ENCODE measurements around the gene SLC28A2. TPM values are rescaled to one million over a fixed set of nuclear protein-coding genes. Genes with fewer than 3 reads are reported as not detected.

The SLC28A2 gene, protein sequence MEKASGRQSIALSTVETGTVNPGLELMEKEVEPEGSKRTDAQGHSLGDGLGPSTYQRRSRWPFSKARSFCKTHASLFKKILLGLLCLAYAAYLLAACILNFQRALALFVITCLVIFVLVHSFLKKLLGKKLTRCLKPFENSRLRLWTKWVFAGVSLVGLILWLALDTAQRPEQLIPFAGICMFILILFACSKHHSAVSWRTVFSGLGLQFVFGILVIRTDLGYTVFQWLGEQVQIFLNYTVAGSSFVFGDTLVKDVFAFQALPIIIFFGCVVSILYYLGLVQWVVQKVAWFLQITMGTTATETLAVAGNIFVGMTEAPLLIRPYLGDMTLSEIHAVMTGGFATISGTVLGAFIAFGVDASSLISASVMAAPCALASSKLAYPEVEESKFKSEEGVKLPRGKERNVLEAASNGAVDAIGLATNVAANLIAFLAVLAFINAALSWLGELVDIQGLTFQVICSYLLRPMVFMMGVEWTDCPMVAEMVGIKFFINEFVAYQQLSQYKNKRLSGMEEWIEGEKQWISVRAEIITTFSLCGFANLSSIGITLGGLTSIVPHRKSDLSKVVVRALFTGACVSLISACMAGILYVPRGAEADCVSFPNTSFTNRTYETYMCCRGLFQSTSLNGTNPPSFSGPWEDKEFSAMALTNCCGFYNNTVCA
- total RNA-seq (not detected), polyA plus RNA-seq (not detected)

DNA sequence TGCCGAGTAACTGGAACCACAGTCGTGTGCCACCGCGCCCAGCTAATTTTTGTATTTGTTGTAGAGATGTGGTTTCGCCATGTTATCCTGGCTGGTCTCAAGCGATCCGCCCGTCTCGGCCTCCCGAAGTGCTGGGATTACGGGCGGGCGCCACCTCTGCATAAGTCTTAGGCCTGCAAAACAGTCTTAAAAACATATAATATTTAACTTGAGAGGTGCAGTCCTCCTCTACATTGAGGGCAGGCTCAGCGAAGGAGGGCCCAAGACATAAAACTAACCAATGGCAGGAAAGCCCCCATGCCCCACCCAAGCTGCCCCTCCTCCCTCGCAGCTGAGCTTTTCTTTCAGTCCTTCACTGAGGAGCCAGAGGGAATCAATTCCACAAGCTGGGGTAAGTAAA, at the start of gene SLC28A2:
Gene SLC28A2, plus strand, starts transcription at position 347 of the 400 bp plus-strand sequence. CDS start 982 bp downstream, outside the sequence.
- peaks cover 0 to 15% (median 8%) of the 10 kb centered on the region in 8 donors for H3K9me3 Mint-ChIP-seq
- H3K4me1 ChIP-seq (ENCODE audit: insufficient read depth, low read length) = no peaks in the 10 kb centered on the region
- H3K4me3 Mint-ChIP-seq = no peak within 1 kb of the TSS
- no peak within 1 kb of the TSS for H3K27ac Mint-ChIP-seq
- intact Hi-C loops (cut with micrococcal nuclease) = no loop called here
- H3K27ac ChIP-seq (ENCODE audit: low read depth, low read length) = no peak within 1 kb of the TSS
- H3K4me1 Mint-ChIP-seq = no peaks in the 10 kb centered on the region
- POLR2A ChIA-PET (ENCODE audit: partially characterized antibody) = no interaction called here
- no peaks in the 10 kb centered on the region for H3K36me3 ChIP-seq (ENCODE audit: insufficient read depth, low read length)
- peaks cover 2 to 4% of the 10 kb centered on the region in 2 donors for H3K27me3 Mint-ChIP-seq
- H3K4me3 ChIP-seq (ENCODE audit: low read length in 2 of 2) = no peak within 1 kb of the TSS
- no peaks in the 10 kb centered on the region for H3K9me3 ChIP-seq (ENCODE audit: control insufficient read depth in 1 of 2, low read length in 2 of 2)
- CTCF ChIA-PET (ENCODE audit: partially characterized antibody) = interaction anchor here (1.7 kb wide), 1 partner anchor 10 kb away, joined by 4 read pairs; no protein-coding TSS in a partner anchor
- peaks cover 0 to 12% of the 10 kb centered on the region in 2 donors for H3K36me3 Mint-ChIP-seq
- no peaks in the 10 kb centered on the region for H3K27me3 ChIP-seq (ENCODE audit: insufficient read depth, low read length)
- no peak for DNase-seq

DNA sequence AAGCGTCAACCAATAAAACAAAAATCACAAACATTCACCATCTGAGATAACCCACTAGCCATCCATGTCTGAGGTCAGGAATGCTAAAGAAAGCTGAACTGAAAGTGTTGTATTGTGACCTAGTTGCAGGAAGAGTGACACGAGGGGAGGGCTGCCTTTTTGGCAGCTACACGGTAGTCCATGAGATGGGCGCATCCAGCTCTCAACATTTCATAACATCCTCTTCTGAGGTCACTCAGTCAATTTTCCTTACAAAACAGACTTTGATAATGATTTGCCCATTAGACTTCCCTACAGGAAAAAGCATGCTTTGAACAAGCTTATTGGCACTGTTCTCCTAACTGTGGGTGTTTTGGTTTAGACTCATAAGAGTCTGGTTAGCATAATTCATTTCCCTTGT, 48.9 kb upstream of the SLC28A2 start:
- H3K27me3 Mint-ChIP-seq = peaks cover 7 to 18% of the 10 kb centered on the region in 2 donors
- peak overlapping the region in 2 of 7 donors; percentile 32 to 46 for H3K27ac Mint-ChIP-seq
- Histone ChIP-seq H3K9me3 (ENCODE audit: control insufficient read depth in 1 of 2, low read length in 2 of 2) (no peaks in the 10 kb centered on the region), H3K27me3 (ENCODE audit: insufficient read depth, low read length) (no peaks in the 10 kb centered on the region), H3K4me1 (ENCODE audit: insufficient read depth, low read length) (peaks cover 14% of the 10 kb centered on the region), H3K4me3 (ENCODE audit: low read length in 2 of 2) (no peak overlapping the region), H3K36me3 (ENCODE audit: insufficient read depth, low read length) (no peaks in the 10 kb centered on the region), H3K27ac (ENCODE audit: low read depth, low read length) (no peak overlapping the region)
- CTCF ChIA-PET (ENCODE audit: partially characterized antibody) = interaction anchor here (0.9 to 4.1 kb wide), 7 partner anchors 17 to 198 kb away, joined by 3 to 35 read pairs (median 5); partner anchors contain the start of gene SHF
- peaks cover 0 to 8% (median 0%) of the 10 kb centered on the region in 8 donors for H3K9me3 Mint-ChIP-seq
- POLR2A ChIA-PET (ENCODE audit: partially characterized antibody) = interaction anchor here (6.7 to 7.0 kb wide), 2 partner anchors 19 to 198 kb away, joined by 73 to 201 read pairs; partner anchors contain the start of gene SHF
- intact Hi-C loops (cut with micrococcal nuclease) = no loop called here
- H3K4me3 Mint-ChIP-seq = no peak overlapping the region
- DNase-seq = no peak
- H3K4me1 Mint-ChIP-seq = peaks cover 0 to 22% (median 12%) of the 10 kb centered on the region in 4 donors
- peaks cover 0 to 14% of the 10 kb centered on the region in 2 donors for H3K36me3 Mint-ChIP-seq

DNA sequence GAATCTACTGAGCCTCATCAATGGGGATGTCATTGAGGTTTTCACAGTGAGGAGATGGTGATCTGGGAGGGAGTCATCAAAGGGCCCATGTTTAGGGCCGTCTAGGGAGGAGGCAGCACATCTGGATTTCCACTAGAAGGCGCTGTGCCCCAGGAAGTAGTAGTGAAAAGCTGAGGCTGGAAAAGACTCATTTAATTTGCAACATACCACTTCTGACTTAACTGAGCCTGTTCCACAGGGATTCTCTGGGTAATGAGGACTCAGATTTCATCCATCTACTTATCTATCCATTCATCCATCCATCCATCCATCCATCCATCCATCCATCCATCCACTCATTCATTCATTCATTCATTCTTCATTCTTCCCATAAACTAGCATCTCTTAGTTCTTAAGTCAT, 46.8 kb upstream of the SLC28A2 start:
- intact Hi-C loops (cut with micrococcal nuclease) = loop anchor here (1.0 kb wide), 1 partner anchor 194 kb away; no protein-coding TSS in a partner anchor
- H3K9me3 ChIP-seq (ENCODE audit: control insufficient read depth in 1 of 2, low read length in 2 of 2) = no peaks in the 10 kb centered on the region
- H3K36me3 ChIP-seq (ENCODE audit: insufficient read depth, low read length) = no peaks in the 10 kb centered on the region
- H3K27me3 Mint-ChIP-seq = peaks cover 12 to 15% of the 10 kb centered on the region in 2 donors
- H3K4me3 Mint-ChIP-seq = peak overlapping the region in 2 of 8 donors; percentile 44 to 48
- H3K4me1 Mint-ChIP-seq = peaks cover 0 to 7% (median 3%) of the 10 kb centered on the region in 4 donors
- H3K36me3 Mint-ChIP-seq = no peaks in the 10 kb centered on the region
- peak; percentile 50 to 71 (median 55) for DNase-seq
- H3K4me3 ChIP-seq (ENCODE audit: low read length in 2 of 2) = no peak overlapping the region
- peaks cover 0 to 2% (median 0%) of the 10 kb centered on the region in 8 donors for H3K9me3 Mint-ChIP-seq
- CTCF ChIA-PET (ENCODE audit: partially characterized antibody) = interaction anchor here (0.8 to 4.1 kb wide), 14 partner anchors 13 to 409 kb away, joined by 3 to 35 read pairs (median 6); partner anchors contain the start of genes BLOC1S6 and SHF
- no peak overlapping the region for H3K27ac ChIP-seq (ENCODE audit: low read depth, low read length)
- H3K27ac Mint-ChIP-seq = peak overlapping the region in 3 of 7 donors; percentile 19 to 62 (median 53)
- peaks cover 8% of the 10 kb centered on the region for H3K4me1 ChIP-seq (ENCODE audit: insufficient read depth, low read length)
- H3K27me3 ChIP-seq (ENCODE audit: insufficient read depth, low read length) = no peaks in the 10 kb centered on the region
- POLR2A ChIA-PET (ENCODE audit: partially characterized antibody) = interaction anchor here (0.7 to 2.2 kb wide), 3 partner anchors 15 to 74 kb away, joined by 3 to 6 read pairs (median 3); no protein-coding TSS in a partner anchor

DNA sequence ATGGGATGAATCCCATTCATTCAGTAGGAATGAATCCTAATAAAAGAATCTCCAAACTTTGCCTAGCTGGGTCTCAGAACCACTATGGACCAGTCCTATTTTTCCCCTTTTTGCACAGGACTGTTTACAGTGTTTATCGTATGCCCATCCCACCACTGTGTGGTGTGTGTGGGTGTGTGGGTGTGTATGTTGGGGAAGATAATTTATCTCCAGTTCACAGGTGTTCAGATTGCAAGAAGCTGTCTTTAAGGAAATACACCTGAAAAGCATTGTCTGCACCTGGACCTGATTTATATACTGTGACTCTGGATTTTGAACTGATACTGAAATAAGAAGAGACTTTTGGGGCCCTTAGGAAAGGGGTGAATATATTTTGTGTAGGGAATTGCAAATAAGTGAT, 39.5 kb upstream of the SLC28A2 start:
- ChIA-PET CTCF (ENCODE audit: partially characterized antibody) (interaction anchor here (1.0 to 1.4 kb wide), 2 partner anchors 11 to 50 kb away, joined by 3 to 4 read pairs; no protein-coding TSS in a partner anchor), POLR2A (ENCODE audit: partially characterized antibody) (interaction anchor here (1.1 kb wide), 1 partner anchor 14 kb away, joined by 3 read pairs; no protein-coding TSS in a partner anchor)
- DNase-seq = no peak
- H3K4me3 Mint-ChIP-seq = no peak overlapping the region
- H3K36me3 ChIP-seq (ENCODE audit: insufficient read depth, low read length) = no peaks in the 10 kb centered on the region
- H3K27me3 ChIP-seq (ENCODE audit: insufficient read depth, low read length) = no peaks in the 10 kb centered on the region
- H3K36me3 Mint-ChIP-seq = no peaks in the 10 kb centered on the region
- peak overlapping the region in 1 of 7 donors; percentile 16 for H3K27ac Mint-ChIP-seq
- no peaks in the 10 kb centered on the region for H3K4me1 Mint-ChIP-seq
- no peaks in the 10 kb centered on the region for H3K9me3 Mint-ChIP-seq
- H3K27me3 Mint-ChIP-seq = peaks cover 8 to 10% of the 10 kb centered on the region in 2 donors
- H3K27ac ChIP-seq (ENCODE audit: low read depth, low read length) = no peak overlapping the region
- no peak overlapping the region for H3K4me3 ChIP-seq (ENCODE audit: low read length in 2 of 2)
- H3K4me1 ChIP-seq (ENCODE audit: insufficient read depth, low read length) = no peaks in the 10 kb centered on the region
- no peaks in the 10 kb centered on the region for H3K9me3 ChIP-seq (ENCODE audit: control insufficient read depth in 1 of 2, low read length in 2 of 2)
- intact Hi-C loops (cut with micrococcal nuclease) = no loop called here

DNA sequence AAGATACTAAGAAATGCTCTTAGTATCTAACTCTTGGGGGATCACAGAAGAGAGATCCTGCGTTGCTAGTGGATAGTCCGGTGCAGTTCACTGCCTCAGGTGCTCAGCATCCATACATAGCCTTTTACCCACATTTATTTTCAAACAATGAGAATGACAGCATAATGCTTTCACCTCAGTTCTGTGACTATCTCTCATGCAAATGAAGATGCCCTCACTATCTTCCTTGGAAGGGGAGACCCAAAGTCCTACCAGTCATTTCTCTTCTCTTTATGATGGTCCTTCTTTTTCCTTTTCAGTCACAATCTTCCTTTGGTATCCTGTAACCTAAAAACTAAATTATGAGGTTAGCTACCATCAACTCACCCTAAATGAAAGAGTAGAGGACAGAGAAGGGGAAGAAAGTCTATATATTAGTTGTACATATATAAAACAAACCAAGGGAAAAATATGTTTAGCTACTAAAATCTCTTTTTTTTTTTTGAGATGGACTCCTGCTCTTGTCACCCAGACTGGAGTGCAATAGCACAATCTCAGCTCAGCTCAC, 30.9 kb upstream of the SLC28A2 start:
- intact Hi-C loops (cut with micrococcal nuclease) = no loop called here
- H3K27me3 Mint-ChIP-seq = peaks cover 25 to 32% of the 10 kb centered on the region in 2 donors
- H3K27ac Mint-ChIP-seq = no peak overlapping the region
- H3K9me3 Mint-ChIP-seq = no peaks in the 10 kb centered on the region
- no peak overlapping the region for H3K4me3 ChIP-seq (ENCODE audit: low read length in 2 of 2)
- CTCF ChIA-PET (ENCODE audit: partially characterized antibody) = interaction anchor here (1.5 kb wide), 1 partner anchor 11 kb away, joined by 5 read pairs; no protein-coding TSS in a partner anchor
- no peaks in the 10 kb centered on the region for H3K36me3 Mint-ChIP-seq
- no peaks in the 10 kb centered on the region for H3K9me3 ChIP-seq (ENCODE audit: control insufficient read depth in 1 of 2, low read length in 2 of 2)
- no peaks in the 10 kb centered on the region for H3K4me1 ChIP-seq (ENCODE audit: insufficient read depth, low read length)
- DNase-seq = no peak
- H3K4me1 Mint-ChIP-seq = no peaks in the 10 kb centered on the region
- H3K27me3 ChIP-seq (ENCODE audit: insufficient read depth, low read length) = peaks cover 5% of the 10 kb centered on the region
- H3K36me3 ChIP-seq (ENCODE audit: insufficient read depth, low read length) = no peaks in the 10 kb centered on the region
- POLR2A ChIA-PET (ENCODE audit: partially characterized antibody) = no interaction called here
- no peak overlapping the region for H3K27ac ChIP-seq (ENCODE audit: low read depth, low read length)
- no peak overlapping the region for H3K4me3 Mint-ChIP-seq

GRCh38 chr15:45221967-45222366, 30.1 kb upstream of the SLC28A2 start:
- no peak overlapping the region for H3K4me3 ChIP-seq (ENCODE audit: low read length in 2 of 2)
- H3K27ac ChIP-seq (ENCODE audit: low read depth, low read length) = no peak overlapping the region
- Mint-ChIP-seq H3K9me3 (no peaks in the 10 kb centered on the region), H3K27ac (no peak overlapping the region), H3K36me3 (no peaks in the 10 kb centered on the region), H3K4me3 (no peak overlapping the region), H3K27me3 (peaks cover 25 to 36% of the 10 kb centered on the region in 2 donors), H3K4me1 (no peaks in the 10 kb centered on the region)
- DNase-seq = no peak
- intact Hi-C loops (cut with micrococcal nuclease) = no loop called here
- H3K9me3 ChIP-seq (ENCODE audit: control insufficient read depth in 1 of 2, low read length in 2 of 2) = no peaks in the 10 kb centered on the region
- ChIA-PET CTCF (ENCODE audit: partially characterized antibody) (interaction anchor here (1.5 kb wide), 1 partner anchor 12 kb away, joined by 5 read pairs; no protein-coding TSS in a partner anchor), POLR2A (ENCODE audit: partially characterized antibody) (no interaction called here)
- no peaks in the 10 kb centered on the region for H3K4me1 ChIP-seq (ENCODE audit: insufficient read depth, low read length)
- no peaks in the 10 kb centered on the region for H3K36me3 ChIP-seq (ENCODE audit: insufficient read depth, low read length)
- H3K27me3 ChIP-seq (ENCODE audit: insufficient read depth, low read length) = peaks cover 5% of the 10 kb centered on the region

All from CD4-positive, alpha-beta memory T cell (primary cell).